ENCODE measurements around the gene METTL17.

The METTL17 gene

DNA sequence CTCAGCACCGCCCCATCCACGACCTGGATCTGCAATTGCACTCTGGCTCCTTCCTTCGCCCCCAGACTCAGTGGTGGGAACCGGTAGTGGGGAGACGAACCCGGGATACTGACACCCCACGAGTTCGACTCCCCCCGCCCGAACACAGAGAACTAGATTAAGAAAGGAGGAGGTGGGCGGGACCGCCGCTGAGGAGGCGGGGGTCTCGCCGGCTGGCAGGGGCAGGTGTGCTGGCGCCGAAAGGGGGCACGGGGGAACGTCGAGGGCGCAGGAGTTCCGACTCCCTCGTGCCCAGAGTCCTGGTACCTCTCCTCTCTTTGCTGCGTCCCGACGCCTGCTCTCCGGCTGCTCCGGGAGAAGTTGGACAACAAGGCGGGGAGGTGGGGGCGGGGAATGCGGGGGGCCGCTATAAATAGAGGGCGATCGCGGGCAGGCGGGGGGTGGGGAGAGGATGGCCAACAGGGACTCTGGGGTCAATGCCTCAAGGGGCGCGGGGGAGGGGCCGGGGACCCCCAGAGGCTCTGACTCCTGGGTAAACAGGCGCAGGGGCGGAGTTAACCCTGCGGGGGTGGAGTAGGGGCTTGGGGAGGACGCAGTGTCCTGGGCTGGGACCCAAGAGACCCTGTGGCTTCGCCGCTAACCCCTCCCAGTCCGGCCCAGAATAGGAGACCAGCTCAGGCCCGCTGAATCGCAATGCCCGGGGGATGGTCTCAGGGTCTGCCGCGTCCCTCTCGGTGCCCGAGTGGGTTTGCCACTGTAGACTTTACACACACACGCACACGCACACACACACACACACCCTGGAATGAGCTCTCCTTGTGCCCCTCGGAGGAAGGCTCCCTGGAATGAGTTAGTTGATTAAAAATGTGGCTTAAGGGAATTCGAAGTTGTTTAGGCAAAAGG is 35.8 kb downstream of the METTL17 start:
- no peak for TF ChIP-seq POLR2A (IDR thresholded peaks at IDR 0.05; ENCODE audit: extremely low read depth, insufficient read length)
- TF ChIP-seq, protein P1, sequence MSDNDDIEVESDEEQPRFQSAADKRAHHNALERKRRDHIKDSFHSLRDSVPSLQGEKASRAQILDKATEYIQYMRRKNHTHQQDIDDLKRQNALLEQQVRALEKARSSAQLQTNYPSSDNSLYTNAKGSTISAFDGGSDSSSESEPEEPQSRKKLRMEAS (IDR thresholded peaks at IDR 0.05; ENCODE audit: low read depth, low read length), result no peak
- TF ChIP-seq MYC (IDR thresholded peaks at IDR 0.05; ENCODE audit: low read depth, low read length), result no peak
- TF ChIP-seq, protein P2, sequence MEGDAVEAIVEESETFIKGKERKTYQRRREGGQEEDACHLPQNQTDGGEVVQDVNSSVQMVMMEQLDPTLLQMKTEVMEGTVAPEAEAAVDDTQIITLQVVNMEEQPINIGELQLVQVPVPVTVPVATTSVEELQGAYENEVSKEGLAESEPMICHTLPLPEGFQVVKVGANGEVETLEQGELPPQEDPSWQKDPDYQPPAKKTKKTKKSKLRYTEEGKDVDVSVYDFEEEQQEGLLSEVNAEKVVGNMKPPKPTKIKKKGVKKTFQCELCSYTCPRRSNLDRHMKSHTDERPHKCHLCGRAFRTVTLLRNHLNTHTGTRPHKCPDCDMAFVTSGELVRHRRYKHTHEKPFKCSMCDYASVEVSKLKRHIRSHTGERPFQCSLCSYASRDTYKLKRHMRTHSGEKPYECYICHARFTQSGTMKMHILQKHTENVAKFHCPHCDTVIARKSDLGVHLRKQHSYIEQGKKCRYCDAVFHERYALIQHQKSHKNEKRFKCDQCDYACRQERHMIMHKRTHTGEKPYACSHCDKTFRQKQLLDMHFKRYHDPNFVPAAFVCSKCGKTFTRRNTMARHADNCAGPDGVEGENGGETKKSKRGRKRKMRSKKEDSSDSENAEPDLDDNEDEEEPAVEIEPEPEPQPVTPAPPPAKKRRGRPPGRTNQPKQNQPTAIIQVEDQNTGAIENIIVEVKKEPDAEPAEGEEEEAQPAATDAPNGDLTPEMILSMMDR (IDR thresholded peaks at IDR 0.05; ENCODE audit: low read depth, low read length), result no peak
- H3K4me3 ChIP-seq (ENCODE audit: low read depth, low read length), result no peak overlapping the region
- DNase-seq (ENCODE audit: low read depth), result no peak

DNA sequence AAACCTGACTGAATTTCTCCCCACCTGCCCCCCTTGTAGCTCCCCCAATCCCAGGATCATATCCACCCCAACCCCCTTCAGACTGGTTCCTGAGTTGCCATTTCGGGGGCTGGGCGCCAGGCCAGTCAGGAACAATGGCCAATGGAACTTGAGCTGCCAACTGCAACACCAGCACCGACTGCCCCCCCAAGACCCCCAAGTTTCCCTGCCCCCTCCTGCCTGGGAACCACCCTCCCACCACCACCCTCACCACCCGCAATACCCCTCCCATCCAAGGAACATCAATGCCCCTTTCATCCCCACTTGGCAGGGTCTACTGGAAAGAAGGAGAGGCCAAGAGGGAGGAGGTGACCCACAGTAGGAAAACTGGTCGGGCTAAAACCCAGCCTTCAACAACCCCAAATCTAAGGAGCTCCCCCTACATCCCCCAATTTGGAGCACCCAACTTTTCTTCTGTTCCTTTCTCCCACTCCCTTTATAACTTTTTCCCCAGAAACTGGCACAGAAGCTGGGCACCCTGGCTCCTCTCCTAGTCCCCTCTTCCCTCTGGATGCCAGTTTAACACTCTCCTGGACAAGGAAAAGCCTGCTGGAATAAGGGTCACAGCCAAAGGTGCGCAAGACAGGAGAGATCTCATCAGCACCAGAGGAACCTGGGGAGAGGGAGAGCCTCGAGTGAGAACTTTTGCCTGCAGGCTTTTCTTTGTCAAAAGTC is 36.7 kb downstream of the METTL17 start:
- TF ChIP-seq POLR2A (IDR thresholded peaks at IDR 0.05; ENCODE audit: extremely low read depth, insufficient read length) (no peak), MYC (IDR thresholded peaks at IDR 0.05; ENCODE audit: low read depth, low read length) (no peak)
- TF ChIP-seq, protein P2 (IDR thresholded peaks at IDR 0.05; ENCODE audit: low read depth, low read length), result no peak
- TF ChIP-seq, protein P1 (IDR thresholded peaks at IDR 0.05; ENCODE audit: low read depth, low read length), result no peak
- no peak overlapping the region for H3K4me3 ChIP-seq (ENCODE audit: low read depth, low read length)
- no peak for DNase-seq (ENCODE audit: low read depth)

DNA sequence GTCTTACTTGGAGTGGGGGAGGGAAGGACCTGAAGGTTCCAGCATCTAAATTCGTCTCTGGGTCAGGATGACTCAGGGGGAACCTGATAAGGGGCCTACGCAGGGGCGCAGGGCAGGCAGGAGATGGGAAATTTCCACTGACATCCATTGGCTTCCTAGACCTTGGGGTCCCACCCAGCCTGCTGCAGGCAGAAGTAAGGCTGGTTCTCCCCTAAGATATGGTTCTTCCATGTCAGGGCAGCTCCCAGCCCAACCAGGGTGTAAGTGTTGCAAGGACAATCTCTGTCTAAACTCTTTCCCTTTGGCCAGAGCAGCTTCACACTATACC is 37.2 kb downstream of the METTL17 start:
- DNase-seq (ENCODE audit: low read depth), result no peak

DNA sequence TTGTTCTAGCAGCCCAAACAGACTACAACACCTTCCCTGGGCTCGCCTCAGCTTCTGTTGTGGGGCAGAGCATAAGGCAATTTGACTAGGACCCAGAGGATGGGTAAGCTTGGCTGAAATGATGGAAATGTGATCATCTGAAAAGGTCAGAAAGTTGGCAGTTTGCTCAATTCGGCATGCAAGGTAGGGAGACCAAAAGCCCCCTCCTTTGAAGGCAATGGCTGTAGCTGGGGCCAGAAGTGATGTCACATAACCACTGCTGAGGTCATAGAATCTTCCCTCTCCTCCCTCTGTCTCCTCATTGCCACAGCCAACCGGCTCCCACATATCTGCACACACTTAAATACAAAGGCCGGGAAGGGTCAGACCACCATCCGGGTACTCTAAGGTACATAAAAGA is 40.1 kb downstream of the METTL17 start, which contains the start of gene TPPP2:
Gene TPPP2, plus strand, starts transcription at position 301 of the 400 bp plus-strand sequence. CDS start 365 bp downstream, outside the sequence.
- TF ChIP-seq MYC (IDR thresholded peaks at IDR 0.05; ENCODE audit: low read depth, low read length), result no peak
- TF ChIP-seq, protein P2 (IDR thresholded peaks at IDR 0.05; ENCODE audit: low read depth, low read length), result no peak
- no peak for TF ChIP-seq POLR2A (IDR thresholded peaks at IDR 0.05; ENCODE audit: extremely low read depth, insufficient read length)
- TF ChIP-seq, protein P1 (IDR thresholded peaks at IDR 0.05; ENCODE audit: low read depth, low read length), result no peak

More for the DNA sequence above, 37.2 kb downstream of the METTL17 start:
- H3K4me3 ChIP-seq (ENCODE audit: low read depth, low read length), result no peak overlapping the region
- TF ChIP-seq, protein P1 (IDR thresholded peaks at IDR 0.05; ENCODE audit: low read depth, low read length), result no peak
- TF ChIP-seq MYC (IDR thresholded peaks at IDR 0.05; ENCODE audit: low read depth, low read length) (no peak), POLR2A (IDR thresholded peaks at IDR 0.05; ENCODE audit: extremely low read depth, insufficient read length) (no peak)
- TF ChIP-seq, protein P2 (IDR thresholded peaks at IDR 0.05; ENCODE audit: low read depth, low read length), result no peak

DNA sequence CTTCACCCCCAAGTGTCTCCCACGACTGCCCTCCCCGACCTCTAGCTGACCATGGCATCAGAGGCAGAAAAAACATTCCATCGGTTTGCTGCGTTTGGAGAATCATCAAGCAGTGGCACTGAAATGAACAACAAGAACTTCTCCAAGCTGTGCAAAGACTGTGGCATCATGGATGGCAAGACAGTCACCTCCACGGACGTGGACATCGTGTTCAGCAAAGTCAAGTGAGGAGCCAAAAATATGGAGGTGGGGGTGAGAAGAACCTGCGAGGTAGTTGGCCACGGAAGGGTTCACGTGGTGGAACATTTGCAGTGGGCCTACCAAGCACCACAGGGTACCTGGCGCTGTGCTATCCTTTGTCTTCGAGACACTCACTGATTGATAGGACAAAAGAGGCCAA is 40.8 kb downstream of the METTL17 start:
- TF ChIP-seq, protein P2 (IDR thresholded peaks at IDR 0.05; ENCODE audit: low read depth, low read length), result no peak
- TF ChIP-seq POLR2A (IDR thresholded peaks at IDR 0.05; ENCODE audit: extremely low read depth, insufficient read length) (no peak), MYC (IDR thresholded peaks at IDR 0.05; ENCODE audit: low read depth, low read length) (no peak)
- TF ChIP-seq, protein P1 (IDR thresholded peaks at IDR 0.05; ENCODE audit: low read depth, low read length), result no peak
- H3K4me3 ChIP-seq (ENCODE audit: low read depth, low read length), result no peak overlapping the region
- no peak for DNase-seq (ENCODE audit: low read depth)

More for the DNA sequence above, 40.1 kb downstream of the METTL17 start, which contains the start of gene TPPP2:
- H3K4me3 ChIP-seq (ENCODE audit: low read depth, low read length), result no peak within 1 kb of the TSS
- no peak for DNase-seq (ENCODE audit: low read depth)

Data from NB4 (cell line).